ENCODE measurements around the gene UBA52. TPM values are rescaled to one million over a fixed set of nuclear protein-coding genes. Genes with fewer than 3 reads are reported as not detected.

Gene UBA52
- total and polyA plus RNA-seq, 2 donors (not counting 1 experiment from before 2014, with no cell fraction given), result 1,837 to 5,694 TPM

DNA sequence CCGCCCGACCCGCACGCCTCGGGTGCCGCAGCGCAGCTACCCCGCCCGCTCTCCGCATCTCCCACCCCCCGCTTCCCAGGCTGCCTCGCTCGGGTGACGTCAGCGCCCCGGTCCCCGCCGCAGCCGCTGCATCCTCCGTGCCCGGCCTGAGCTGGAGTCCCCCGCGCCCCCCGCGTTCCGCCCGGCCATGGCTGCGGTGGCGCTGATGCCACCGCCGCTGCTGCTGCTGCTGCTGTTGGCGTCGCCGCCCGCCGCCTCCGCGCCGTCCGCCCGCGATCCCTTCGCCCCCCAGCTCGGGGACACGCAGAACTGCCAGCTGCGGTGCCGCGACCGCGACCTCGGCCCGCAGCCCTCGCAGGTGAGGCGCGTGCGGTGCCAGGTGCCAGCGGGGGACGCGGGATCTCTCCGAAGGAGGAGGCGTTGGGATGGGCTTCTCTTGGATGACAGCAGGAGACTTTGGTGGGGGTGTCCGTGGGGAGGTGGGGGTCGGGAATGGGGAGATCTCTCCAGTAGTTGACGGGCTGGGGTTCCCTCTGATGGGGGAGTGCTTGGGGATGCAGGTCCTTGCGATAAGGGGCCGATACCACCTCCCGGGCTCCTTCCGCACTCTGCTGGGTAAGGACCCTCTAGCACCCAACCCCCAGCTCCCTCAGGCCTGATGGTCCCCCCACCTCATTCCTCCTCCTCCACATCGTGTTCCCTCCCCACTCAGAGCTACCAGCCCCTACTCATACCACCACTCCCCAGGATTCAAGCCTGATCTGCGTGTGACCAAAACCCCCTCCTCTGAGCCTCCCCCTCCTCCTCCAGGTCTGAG lies 41.3 kb downstream of the UBA52 start, which contains the start of gene TMEM59L:
Gene TMEM59L (plus strand): TSS at position 99 of the 817 bp plus-strand sequence. CDS start 89 bp downstream, at position 188.
- no peak within 1 kb of the TSS for H3K27ac Mint-ChIP-seq
- Histone ChIP-seq H3K4me3 (ENCODE audit: control extremely low read depth in 1 of 5, extremely low read depth in 1 of 5, insufficient read depth in 1 of 5, low read depth in 2 of 5, low read length in 4 of 5) (peak within 1 kb of the TSS in 4 of 5 experiments; percentile 20 to 61 (median 51)), H3K9ac (ENCODE audit: low read length) (peak within 1 kb of the TSS; percentile 69), H3K4me2 (replicated peaks; ENCODE audit: low read depth, low read length, poor library complexity, severe bottlenecking) (peak within 1 kb of the TSS; percentile 97), H4K20me1 (ENCODE audit: control insufficient read depth, insufficient read depth, low read length, poor library complexity, severe bottlenecking) (no peaks in the 10 kb centered on the region), H3K27ac (ENCODE audit: low read length in 2 of 2) (no peak within 1 kb of the TSS), H3K36me3 (replicated peaks in 1 of 2; ENCODE audit: control extremely low read depth in 1 of 2, control insufficient read depth in 1 of 2, extremely low read depth in 1 of 2, insufficient read depth in 2 of 2, low read length in 1 of 2) (no peaks in the 10 kb centered on the region), H3K27me3 (replicated peaks in 1 of 4; ENCODE audit: control extremely low read depth in 1 of 4, control insufficient read depth in 3 of 4, insufficient read depth in 4 of 4, low read length in 3 of 4) (peaks cover 0 to 90% (median 59%) of the 10 kb centered on the region in 4 experiments), H2AFZ (ENCODE audit: insufficient read depth, low read depth, low read length, poor library complexity, severe bottlenecking) (peak within 1 kb of the TSS; percentile 78), H3K4me1 (ENCODE audit: control insufficient read depth in 2 of 2, insufficient read depth in 2 of 2, low read length in 2 of 2) (peaks cover 29 to 42% of the 10 kb centered on the region in 2 donors), H3K9me3 (ENCODE audit: control extremely low read depth in 1 of 3, control insufficient read depth in 2 of 3, insufficient read depth in 1 of 3, low read length in 2 of 3) (peaks cover 0 to 26% (median 0%) of the 10 kb centered on the region in 3 donors), H3K79me2 (ENCODE audit: control insufficient read depth, insufficient read depth, low read length) (no peaks in the 10 kb centered on the region)
- no peaks in the 10 kb centered on the region for H3K9me3 Mint-ChIP-seq (ENCODE audit: insufficient read depth)
- peak; percentile 55 for ATAC-seq (ENCODE audit: low read depth)
- peak; percentile 75 for TF ChIP-seq EZH2 (IDR thresholded peaks at IDR 0.05; ENCODE audit: borderline replicate concordance, insufficient read depth, low read depth, low read length, poor library complexity, severe bottlenecking)
- TF ChIP-seq, protein P1, sequence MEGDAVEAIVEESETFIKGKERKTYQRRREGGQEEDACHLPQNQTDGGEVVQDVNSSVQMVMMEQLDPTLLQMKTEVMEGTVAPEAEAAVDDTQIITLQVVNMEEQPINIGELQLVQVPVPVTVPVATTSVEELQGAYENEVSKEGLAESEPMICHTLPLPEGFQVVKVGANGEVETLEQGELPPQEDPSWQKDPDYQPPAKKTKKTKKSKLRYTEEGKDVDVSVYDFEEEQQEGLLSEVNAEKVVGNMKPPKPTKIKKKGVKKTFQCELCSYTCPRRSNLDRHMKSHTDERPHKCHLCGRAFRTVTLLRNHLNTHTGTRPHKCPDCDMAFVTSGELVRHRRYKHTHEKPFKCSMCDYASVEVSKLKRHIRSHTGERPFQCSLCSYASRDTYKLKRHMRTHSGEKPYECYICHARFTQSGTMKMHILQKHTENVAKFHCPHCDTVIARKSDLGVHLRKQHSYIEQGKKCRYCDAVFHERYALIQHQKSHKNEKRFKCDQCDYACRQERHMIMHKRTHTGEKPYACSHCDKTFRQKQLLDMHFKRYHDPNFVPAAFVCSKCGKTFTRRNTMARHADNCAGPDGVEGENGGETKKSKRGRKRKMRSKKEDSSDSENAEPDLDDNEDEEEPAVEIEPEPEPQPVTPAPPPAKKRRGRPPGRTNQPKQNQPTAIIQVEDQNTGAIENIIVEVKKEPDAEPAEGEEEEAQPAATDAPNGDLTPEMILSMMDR (IDR thresholded peaks at IDR 0.05), result no peak
- WGBS (ENCODE audit: insufficient coverage), result 3% methylated on average over 68 of the region's 70 CpGs
- POLR2A ChIA-PET, result interaction anchor here (0.5 to 1.0 kb wide), 3 partner anchors 9 to 237 kb away, joined by 3 to 4 read pairs (median 4); no protein-coding TSS in a partner anchor
- peaks cover 31% of the 10 kb centered on the region for H3K4me1 Mint-ChIP-seq
- intact Hi-C loops (cut with micrococcal nuclease), result no loop called here
- H3K4me3 Mint-ChIP-seq, result peak within 1 kb of the TSS; percentile 85
- H3K27me3 Mint-ChIP-seq, result peaks cover 64% of the 10 kb centered on the region
- CTCF ChIA-PET, result interaction anchor here (0.8 to 1.7 kb wide), 3 partner anchors 10 to 219 kb away, joined by 3 to 6 read pairs (median 4); no protein-coding TSS in a partner anchor
- peak; percentile 70 for DNase-seq

All from B cell (primary cell).